ENCODE data around the gene KCNG2. TPM values are rescaled to one million over a fixed set of nuclear protein-coding genes. Genes with fewer than 3 reads are reported as not detected.

Gene KCNG2
- total and polyA plus RNA-seq, 12 donors, result 0.06 to 2.9 (median 0.50) TPM; not detected in 3

GRCh38 chr18:79921984-79922965, 124.5 kb downstream of the KCNG2 start:
- no peak for TF ChIP-seq POLR2A (IDR thresholded peaks at IDR 0.05)
- TF ChIP-seq CTCF (IDR thresholded peaks at IDR 0.05), result no peak
- WGBS, 4 donors, result 96 to 98% (median 97%) methylated on average over 22 to 24 of the region's 24 CpGs
- peaks cover 0 to 9% of the 10 kb centered on the region in 2 donors for H3K36me3 ChIP-seq (replicated peaks in 1 of 2)
- H3K27me3 ChIP-seq, result no peaks in the 10 kb centered on the region
- no peak overlapping the region for H3K4me3 ChIP-seq
- peak in 5 of 7 donors; percentile 4 to 43 (median 8) for DNase-seq
- H3K27ac ChIP-seq, result no peak overlapping the region
- no peaks in the 10 kb centered on the region for H3K4me1 ChIP-seq (replicated peaks in 1 of 2)
- intact Hi-C loops (cut with DNase I), result no loop called here
- no peaks in the 10 kb centered on the region for H3K9me3 ChIP-seq (replicated peaks in 1 of 3)

- 87 to 93% (median 89%) methylated on average over 16 to 17 of the region's 17 CpGs for WGBS, 4 donors
These were observed 125.3 kb downstream of the KCNG2 start for GRCh38 chr18:79922971-79923411.

GRCh38 chr18:79923896-79924585, 126.3 kb downstream of the KCNG2 start:
- intact Hi-C loops (cut with DNase I), result no loop called here
- TF ChIP-seq POLR2A (IDR thresholded peaks at IDR 0.05) (no peak), CTCF (IDR thresholded peaks at IDR 0.05) (no peak)
- no peak overlapping the region for H3K27ac ChIP-seq
- no peaks in the 10 kb centered on the region for H3K27me3 ChIP-seq
- H3K36me3 ChIP-seq (replicated peaks in 1 of 2), result peaks cover 0 to 9% of the 10 kb centered on the region in 2 donors
- WGBS, 4 donors, result 94 to 98% (median 95%) methylated on average over 26 of the region's 26 CpGs
- DNase-seq, result peak in 5 of 7 donors; percentile 2 to 38 (median 11)
- H3K9me3 ChIP-seq (replicated peaks in 1 of 3), result no peaks in the 10 kb centered on the region
- H3K4me3 ChIP-seq, result no peak overlapping the region
- H3K4me1 ChIP-seq (replicated peaks in 1 of 2), result no peaks in the 10 kb centered on the region

More at GRCh38 chr18:79922971-79923411, 125.3 kb downstream of the KCNG2 start:
- Histone ChIP-seq H3K4me1 (replicated peaks in 1 of 2) (no peaks in the 10 kb centered on the region), H3K4me3 (no peak overlapping the region), H3K27ac (no peak overlapping the region), H3K36me3 (replicated peaks in 1 of 2) (peaks cover 0 to 9% of the 10 kb centered on the region in 2 donors), H3K27me3 (no peaks in the 10 kb centered on the region), H3K9me3 (replicated peaks in 1 of 3) (no peaks in the 10 kb centered on the region)
- peak in 5 of 7 donors; percentile 6 to 41 (median 16) for DNase-seq
- intact Hi-C loops (cut with DNase I), result no loop called here
- TF ChIP-seq POLR2A (IDR thresholded peaks at IDR 0.05) (no peak), CTCF (IDR thresholded peaks at IDR 0.05) (no peak)
